HepG2 (cell line): Measurements from ENCODE around the gene SEPTIN10. TPM values are rescaled to one million over a fixed set of nuclear protein-coding genes. Genes with fewer than 3 reads are reported as not detected.
A peak's percentile ranks its signal among the peaks of the same experiment; 100 is the strongest.

ENCODE experiments used
- GATAD2A ChIP-seq: IDR thresholded peaks from 2 replicates; pipeline ENCODE4 v1.6.1; 2016
- HNF4A ChIP-seq: sonication (generic); formaldehyde crosslinking; IDR thresholded peaks from 2 replicates; pipeline ENCODE4 v1.4.0; 2020; ENCODE audit warnings: missing genetic modification reagents
- JUNB ChIP-seq: sonication (generic); formaldehyde crosslinking; IDR thresholded peaks from 2 replicates; pipeline ENCODE4 v1.8.0; 2022; ENCODE audit warnings: missing genetic modification reagents, mild to moderate bottlenecking, borderline replicate concordance
- KDM5A ChIP-seq: fragments of 200-600 bp; sonication (generic); IDR thresholded peaks from 2 replicates; pipeline ENCODE4 v1.7.0; 2018; ENCODE audit warnings: antibody characterized with exemption, mild to moderate bottlenecking, low read length, borderline replicate concordance
- MED1 ChIP-seq: sonication (generic); formaldehyde crosslinking; IDR thresholded peaks from 2 replicates; pipeline ENCODE4 v1.4.0; 2020; ENCODE audit warnings: missing genetic modification reagents
- PBX3 ChIP-seq: sonication (generic); formaldehyde crosslinking; IDR thresholded peaks from 2 replicates; pipeline ENCODE4 v1.8.1; 2023; ENCODE audit warnings: missing genetic modification reagents, inconsistent platforms, borderline replicate concordance
- SOX5 ChIP-seq: IDR thresholded peaks from 2 replicates; pipeline ENCODE4 v1.6.1; 2016; ENCODE audit warnings: borderline replicate concordance
- SRY ChIP-seq: sonication (generic); formaldehyde crosslinking; IDR thresholded peaks from 2 replicates; pipeline ENCODE4 v1.8.0; 2022; ENCODE audit warnings: mild to moderate bottlenecking, missing genetic modification reagents
- TCF12 ChIP-seq, 2 experiments: fragments of 450-650 bp in 1 of 2; sonication (generic) in 1 of 2; formaldehyde crosslinking in 1 of 2; IDR thresholded peaks; 2 replicates each; pipeline versions ENCODE4 v1.6.1 to v1.8.0; 2017 to 2022; ENCODE audit warnings: antibody characterized with exemption in 1 of 2, mild to moderate bottlenecking in 1 of 2, missing genetic modification reagents in 1 of 2, moderate library complexity in 1 of 2
- TOE1 ChIP-seq: sonication (generic); formaldehyde crosslinking; IDR thresholded peaks from 2 replicates; pipeline ENCODE4 v1.4.0; 2020; ENCODE audit warnings: mild to moderate bottlenecking, missing genetic modification reagents
- ZNF138 ChIP-seq: sonication (generic); formaldehyde crosslinking; IDR thresholded peaks from 2 replicates; pipeline ENCODE4 v1.5.0; 2020; ENCODE audit warnings: mild to moderate bottlenecking, low read depth, missing genetic modification reagents
- ZNF263 ChIP-seq: sonication (generic); formaldehyde crosslinking; IDR thresholded peaks from 2 replicates; pipeline ENCODE4 v1.4.0; 2020; ENCODE audit warnings: missing genetic modification reagents
- ZNF598 ChIP-seq: sonication (generic); formaldehyde crosslinking; IDR thresholded peaks from 2 replicates; pipeline ENCODE4 v1.5.1; 2020; ENCODE audit warnings: mild to moderate bottlenecking, missing genetic modification reagents, borderline replicate concordance
- ZNF607 ChIP-seq: sonication (generic); formaldehyde crosslinking; IDR thresholded peaks from 2 replicates; pipeline ENCODE4 v1.5.1; 2020; ENCODE audit warnings: missing genetic modification reagents, mild to moderate bottlenecking, borderline replicate concordance
- ZNF709 ChIP-seq: sonication (generic); formaldehyde crosslinking; IDR thresholded peaks from 2 replicates; pipeline ENCODE4 v1.5.0; 2020; ENCODE audit warnings: mild to moderate bottlenecking, missing genetic modification reagents
- ZNF737 ChIP-seq: sonication (generic); formaldehyde crosslinking; IDR thresholded peaks from 2 replicates; pipeline ENCODE4 v1.5.0; 2020; ENCODE audit warnings: missing genetic modification reagents, mild to moderate bottlenecking, borderline replicate concordance
- ZNF781 ChIP-seq: sonication (generic); formaldehyde crosslinking; IDR thresholded peaks from 2 replicates; pipeline ENCODE4 v1.5.1; 2020; ENCODE audit warnings: borderline replicate concordance, mild to moderate bottlenecking, missing genetic modification reagents; ENCODE audit errors: not compliant biosample characterization
- ZNF850 ChIP-seq: sonication (generic); formaldehyde crosslinking; conservative IDR thresholded peaks from 2 replicates; pipeline ENCODE4 v1.9.0; 2021; ENCODE audit warnings: mild to moderate bottlenecking, missing genetic modification reagents
- ZNF878 ChIP-seq: sonication (generic); formaldehyde crosslinking; IDR thresholded peaks from 2 replicates; pipeline ENCODE4 v1.8.1; 2023; ENCODE audit warnings: mild to moderate bottlenecking, missing genetic modification reagents, moderate library complexity
- polyA plus RNA-seq, 8 experiments: library from polyadenylated mRNA; depleted of rRNA in 3 of 8; stranded (reverse) in 7 of 8; unstranded in 1 of 8; fragments of >200 nt; fragmentation: Illumina TruSeq in 4 of 8; extraction: Trizol in 4 of 8; gene quantifications; 2 replicates each; pipeline versions ENCODE4 v1.2.1 to v1.2.3, GENCODE V29; 2011 to 2016; ENCODE audit warnings: low read depth in 4 of 8, missing spikeins in 1 of 8, mixed read lengths in 1 of 8; ENCODE audit not compliant: insufficient read depth in 1 of 8
- total RNA-seq, 5 experiments: library from RNA; depleted of rRNA; stranded (reverse); fragments of >200 nt; fragmentation: Illumina TruSeq; extraction: Trizol; gene quantifications; 2 replicates each; pipeline ENCODE4 v1.2.3, GENCODE V29; 2016; ENCODE audit warnings: low read depth in 1 of 5
- TF ChIP-seq, protein P1 (sequence below): IDR thresholded peaks from 2 replicates; pipeline ENCODE4 v1.6.1; 2016; ENCODE audit warnings: mild to moderate bottlenecking, missing biosample characterization, missing genetic modification reagents
- TF ChIP-seq, protein P2 (sequence below): sonication (generic); formaldehyde crosslinking; IDR thresholded peaks from 2 replicates; pipeline ENCODE4 v1.8.0; 2022; ENCODE audit warnings: mild to moderate bottlenecking, missing genetic modification reagents, moderate library complexity
- TF ChIP-seq, protein P3 (sequence below): sonication (generic); formaldehyde crosslinking; IDR thresholded peaks from 2 replicates; pipeline ENCODE4 v1.5.1; 2020; ENCODE audit warnings: missing genetic modification reagents, mild to moderate bottlenecking, borderline replicate concordance
- TF ChIP-seq, protein P4 (sequence below): IDR thresholded peaks from 2 replicates; pipeline ENCODE4 v1.6.1; 2012; ENCODE audit warnings: low read depth, low read length, improper control_type of control experiment

Gene SEPTIN10
- total and polyA plus RNA-seq, 2 of the 13 experiments (the other 11 are each of a cell fraction or from before 2014, with no cell fraction given): 45.8 to 67.5 TPM

DNA sequence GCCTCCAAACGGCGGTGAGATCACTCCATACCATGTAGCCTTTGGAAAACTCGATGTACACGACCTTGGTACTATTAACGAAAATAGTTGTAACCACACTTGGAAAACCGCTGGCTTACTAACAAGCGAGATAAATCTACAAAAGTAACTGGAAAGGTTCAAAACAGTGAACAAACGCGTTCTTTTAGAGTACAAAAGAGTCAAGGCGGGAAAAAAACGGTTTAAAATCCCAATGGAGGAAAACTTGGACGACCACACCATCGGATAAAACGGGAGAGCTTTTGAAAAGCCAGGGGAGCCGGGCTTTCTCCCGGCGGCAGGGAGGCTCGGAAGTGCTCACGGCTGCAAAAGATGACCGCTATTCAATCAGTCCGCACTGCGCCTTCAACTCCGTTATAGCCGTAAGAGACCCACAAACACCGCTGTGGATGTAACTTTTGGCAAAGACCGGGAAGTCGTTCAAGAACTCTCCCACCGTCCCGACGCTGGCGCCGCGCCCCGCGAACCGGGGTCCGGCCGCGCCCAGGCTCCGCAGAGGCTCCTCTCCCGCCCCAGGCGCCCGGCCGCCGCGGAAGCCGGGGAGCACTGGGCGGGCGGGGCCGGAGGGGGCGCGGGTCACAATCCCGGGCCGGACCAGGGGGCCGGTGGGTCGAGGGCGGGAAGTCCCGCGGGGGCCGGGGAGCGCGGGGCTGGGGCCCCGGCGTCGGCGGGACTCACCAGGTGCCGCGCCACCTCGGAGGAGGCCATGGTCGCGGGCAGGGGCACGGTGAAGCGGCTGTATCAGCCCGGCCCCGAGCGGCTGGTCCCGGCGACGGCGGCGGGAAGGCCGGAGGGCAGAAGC lies 465 bp downstream of the SEPTIN10 start (continued):
- no peak for TF ChIP-seq TCF12 (IDR thresholded peaks at IDR 0.05)
- TF ChIP-seq TCF12 (CRISPR knock-in tag; IDR thresholded peaks at IDR 0.05): peak; percentile 82; the same call in 1 of the 2 replicates
- no peak for TF ChIP-seq SOX5 (CRISPR knock-in tag)
- no peak for TF ChIP-seq MED1 (CRISPR knock-in tag)
- TF ChIP-seq, protein P1, sequence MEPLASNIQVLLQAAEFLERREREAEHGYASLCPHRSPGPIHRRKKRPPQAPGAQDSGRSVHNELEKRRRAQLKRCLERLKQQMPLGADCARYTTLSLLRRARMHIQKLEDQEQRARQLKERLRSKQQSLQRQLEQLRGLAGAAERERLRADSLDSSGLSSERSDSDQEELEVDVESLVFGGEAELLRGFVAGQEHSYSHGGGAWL (CRISPR knock-in tag): 0 out of 2 replicates have a peak, but pooled peaks have one; percentile 4
- peak; percentile 5; the same call in 1 of the 2 replicates for TF ChIP-seq ZNF709 (CRISPR knock-in tag)
- no peak for TF ChIP-seq SRY
- peak; percentile 29 for TF ChIP-seq ZNF598 (CRISPR knock-in tag)
- TF ChIP-seq, protein P2, sequence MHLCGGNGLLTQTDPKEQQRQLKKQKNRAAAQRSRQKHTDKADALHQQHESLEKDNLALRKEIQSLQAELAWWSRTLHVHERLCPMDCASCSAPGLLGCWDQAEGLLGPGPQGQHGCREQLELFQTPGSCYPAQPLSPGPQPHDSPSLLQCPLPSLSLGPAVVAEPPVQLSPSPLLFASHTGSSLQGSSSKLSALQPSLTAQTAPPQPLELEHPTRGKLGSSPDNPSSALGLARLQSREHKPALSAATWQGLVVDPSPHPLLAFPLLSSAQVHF (CRISPR knock-in tag): no peak
- TF ChIP-seq, protein P3, sequence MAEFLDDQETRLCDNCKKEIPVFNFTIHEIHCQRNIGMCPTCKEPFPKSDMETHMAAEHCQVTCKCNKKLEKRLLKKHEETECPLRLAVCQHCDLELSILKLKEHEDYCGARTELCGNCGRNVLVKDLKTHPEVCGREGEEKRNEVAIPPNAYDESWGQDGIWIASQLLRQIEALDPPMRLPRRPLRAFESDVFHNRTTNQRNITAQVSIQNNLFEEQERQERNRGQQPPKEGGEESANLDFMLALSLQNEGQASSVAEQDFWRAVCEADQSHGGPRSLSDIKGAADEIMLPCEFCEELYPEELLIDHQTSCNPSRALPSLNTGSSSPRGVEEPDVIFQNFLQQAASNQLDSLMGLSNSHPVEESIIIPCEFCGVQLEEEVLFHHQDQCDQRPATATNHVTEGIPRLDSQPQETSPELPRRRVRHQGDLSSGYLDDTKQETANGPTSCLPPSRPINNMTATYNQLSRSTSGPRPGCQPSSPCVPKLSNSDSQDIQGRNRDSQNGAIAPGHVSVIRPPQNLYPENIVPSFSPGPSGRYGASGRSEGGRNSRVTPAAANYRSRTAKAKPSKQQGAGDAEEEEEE (CRISPR knock-in tag): no peak
- TF ChIP-seq, protein P4, sequence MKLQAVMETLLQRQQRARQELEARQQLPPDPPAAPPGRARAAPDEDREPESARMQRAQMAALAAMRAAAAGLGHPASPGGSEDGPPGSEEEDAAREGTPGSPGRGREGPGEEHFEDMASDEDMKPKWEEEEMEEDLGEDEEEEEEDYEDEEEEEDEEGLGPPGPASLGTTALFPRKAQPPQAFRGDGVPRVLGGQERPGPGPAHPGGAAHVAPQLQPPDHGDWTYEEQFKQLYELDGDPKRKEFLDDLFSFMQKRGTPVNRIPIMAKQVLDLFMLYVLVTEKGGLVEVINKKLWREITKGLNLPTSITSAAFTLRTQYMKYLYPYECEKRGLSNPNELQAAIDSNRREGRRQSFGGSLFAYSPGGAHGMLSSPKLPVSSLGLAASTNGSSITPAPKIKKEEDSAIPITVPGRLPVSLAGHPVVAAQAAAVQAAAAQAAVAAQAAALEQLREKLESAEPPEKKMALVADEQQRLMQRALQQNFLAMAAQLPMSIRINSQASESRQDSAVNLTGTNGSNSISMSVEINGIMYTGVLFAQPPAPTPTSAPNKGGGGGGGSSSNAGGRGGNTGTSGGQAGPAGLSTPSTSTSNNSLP: no peak
- TF ChIP-seq ZNF138: 0 out of 2 replicates have a peak, but pooled peaks have one; percentile 15
- TF ChIP-seq PBX3 (CRISPR knock-in tag): no peak
- no peak for TF ChIP-seq TOE1 (CRISPR knock-in tag)
- peak; percentile 60; the same call in 1 of the 2 replicates for TF ChIP-seq ZNF737 (CRISPR knock-in tag)
- no peak for TF ChIP-seq ZNF781 (CRISPR knock-in tag)
- TF ChIP-seq ZNF878 (CRISPR knock-in tag): peak; percentile 49; the same call in 1 of the 2 replicates
- 0 out of 2 replicates have a peak, but pooled peaks have one; percentile 10 for TF ChIP-seq GATAD2A (CRISPR knock-in tag)
- peak; percentile 56; the same call in 1 of the 2 replicates for TF ChIP-seq KDM5A
- TF ChIP-seq ZNF607 (CRISPR knock-in tag): no peak
- TF ChIP-seq JUNB (CRISPR knock-in tag): no peak
- peak; percentile 10; the same call in 1 of the 2 replicates for TF ChIP-seq HNF4A (CRISPR knock-in tag)
- TF ChIP-seq ZNF850: no peak; the same call in 1 of the 2 replicates
- TF ChIP-seq ZNF263 (CRISPR knock-in tag): peak; percentile 69
